LNCAP (cell line): Measurements from ENCODE around the gene SLCO3A1.

Experiments used
- CTCF ChIP-seq: fragments of 450-650 bp; IDR thresholded peaks from 2 replicates; pipeline ENCODE4 v1.5.1; 2017; ENCODE audit warnings: mild to moderate bottlenecking

The SLCO3A1 gene

GRCh38 chr15:92159481-92159880 lies 306.0 kb downstream of the SLCO3A1 start:
- TF ChIP-seq CTCF = no peak

GRCh38 chr15:92159906-92160841 lies 306.7 kb downstream of the SLCO3A1 start:
- TF ChIP-seq CTCF = no peak

- no peak for TF ChIP-seq CTCF
These were observed 307.6 kb downstream of the SLCO3A1 start for GRCh38 chr15:92161039-92161670.

GRCh38 chr15:92162657-92163056 lies 309.1 kb downstream of the SLCO3A1 start:
- TF ChIP-seq CTCF = no peak

- TF ChIP-seq CTCF = no peak
These were observed 310.1 kb downstream of the SLCO3A1 start for GRCh38 chr15:92163641-92164040.

GRCh38 chr15:92164327-92165000 lies 311.0 kb downstream of the SLCO3A1 start:
- TF ChIP-seq CTCF = no peak

- TF ChIP-seq CTCF = no peak
These were observed 311.5 kb downstream of the SLCO3A1 start for GRCh38 chr15:92165001-92165346.
